GM19240 (cell line): Measurements from ENCODE around the gene TMEM163.

Experiments used
- DNase-seq: peaks from one replicate; pipeline ENCODE4 v3.0.0; 2011; ENCODE audit warnings: low spot score; ENCODE audit not compliant: insufficient read length

The TMEM163 gene

GRCh38 chr2:134693359-134694330 lies 25.2 kb downstream of the TMEM163 start:
- DNase-seq, result no peak

- DNase-seq, result no peak
Observed at GRCh38 chr2:134692499-134692898, 26.3 kb downstream of the TMEM163 start.

DNA sequence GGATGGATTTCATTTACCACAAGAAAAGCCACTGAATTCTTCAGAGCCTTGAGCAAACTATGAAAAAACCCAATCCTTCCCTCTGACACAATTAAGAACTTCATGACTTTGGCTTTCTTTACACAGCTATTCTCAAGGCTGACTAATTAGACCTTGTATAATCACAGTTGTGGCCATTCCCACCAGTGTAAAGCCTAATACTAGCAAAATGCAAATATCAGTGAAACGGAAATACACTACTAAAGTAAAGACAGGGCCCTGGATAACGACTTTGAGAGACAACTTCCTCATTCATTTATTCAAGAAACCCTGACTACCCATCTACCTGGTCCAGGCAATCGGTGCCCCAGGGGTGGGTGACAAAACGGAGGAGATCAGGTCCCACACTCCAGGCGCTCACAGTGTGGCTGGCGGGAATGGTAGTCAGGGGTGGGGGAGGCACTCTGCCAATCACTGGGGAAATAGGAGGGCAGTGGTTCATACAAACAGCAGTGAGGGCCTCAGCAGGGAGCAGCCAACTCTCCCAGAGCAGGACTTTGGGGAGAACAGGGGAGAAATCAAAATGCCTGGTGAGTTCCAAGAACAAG lies 28.1 kb downstream of the TMEM163 start:
- DNase-seq, result no peak

GRCh38 chr2:134689315-134689714 lies 29.5 kb downstream of the TMEM163 start:
- DNase-seq, result no peak

GRCh38 chr2:134685967-134686366 lies 32.8 kb downstream of the TMEM163 start:
- no peak for DNase-seq

DNA sequence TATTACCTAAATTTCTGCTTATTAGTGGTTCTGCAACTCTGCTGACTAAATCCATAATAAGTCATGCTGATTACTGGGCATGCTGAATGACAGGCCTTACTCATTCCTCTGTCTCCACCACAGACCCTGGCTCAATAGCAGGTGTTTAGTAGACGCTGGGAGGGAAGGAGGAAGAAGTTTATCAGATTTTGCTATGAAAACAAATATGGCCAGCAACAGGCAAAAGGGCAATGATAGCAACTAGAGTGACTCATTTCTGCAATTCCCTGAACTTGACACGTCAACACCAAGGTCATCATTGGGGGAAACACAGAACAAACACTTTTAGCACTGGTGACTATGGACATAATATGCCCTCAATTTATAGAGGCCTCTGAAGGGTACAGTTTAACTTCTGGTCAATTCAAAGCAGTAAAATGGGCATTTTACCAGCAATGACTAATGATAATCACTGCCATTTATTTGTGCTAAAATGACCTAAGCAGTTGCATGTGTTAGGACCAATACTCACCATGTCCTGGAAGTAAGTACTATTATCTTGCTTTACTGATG lies 35.2 kb downstream of the TMEM163 start:
- DNase-seq, result no peak

DNA sequence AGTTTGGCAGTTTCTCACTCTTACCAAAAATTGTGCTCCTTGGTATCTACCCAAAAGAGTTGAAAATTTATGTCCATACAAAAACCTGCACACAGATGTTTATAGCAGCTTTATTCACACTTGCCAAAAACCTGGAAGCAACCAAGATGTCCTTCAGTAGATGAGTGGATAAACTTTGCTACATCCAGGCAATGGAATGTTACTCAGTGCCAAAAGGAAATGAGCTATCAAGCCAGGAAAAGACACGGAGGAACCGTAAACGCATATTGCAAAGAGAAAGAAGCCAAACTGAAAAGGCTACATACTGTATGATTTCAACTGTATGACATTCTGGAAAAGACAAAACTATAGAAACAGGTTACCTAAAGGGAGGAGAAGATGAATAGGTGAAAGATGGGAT lies 36.1 kb downstream of the TMEM163 start:
- DNase-seq, result no peak

GRCh38 chr2:134681201-134681600 lies 37.6 kb downstream of the TMEM163 start:
- DNase-seq, result no peak

- no peak for DNase-seq
Observed at GRCh38 chr2:134679745-134680144, 39.1 kb downstream of the TMEM163 start.

DNA sequence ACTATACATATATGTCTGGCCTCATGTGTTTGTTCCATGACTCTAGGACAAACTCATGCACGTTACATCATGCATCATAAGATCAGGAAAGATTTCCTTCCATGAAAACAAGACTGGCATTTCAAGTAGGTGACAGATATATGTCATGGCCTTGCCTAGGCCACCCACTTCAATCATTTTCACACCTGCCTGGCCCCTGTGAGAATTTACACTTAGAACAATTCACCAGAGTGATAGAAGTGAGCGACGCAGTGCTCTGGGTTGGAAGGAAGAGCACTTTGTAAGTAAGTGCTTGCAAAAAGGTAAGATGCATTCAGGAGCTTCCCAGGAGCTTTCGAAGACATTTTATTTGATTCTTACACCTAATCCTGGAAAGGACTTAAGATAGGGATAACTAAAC lies 39.5 kb downstream of the TMEM163 start:
- no peak for DNase-seq

- DNase-seq, result no peak
Observed at GRCh38 chr2:134677856-134678756, 40.7 kb downstream of the TMEM163 start.

- DNase-seq, result no peak
Observed at GRCh38 chr2:134676960-134677359, 41.8 kb downstream of the TMEM163 start.

- DNase-seq, result no peak
Observed at GRCh38 chr2:134675314-134675713, 43.5 kb downstream of the TMEM163 start.

GRCh38 chr2:134674687-134675086 lies 44.1 kb downstream of the TMEM163 start:
- DNase-seq, result no peak

GRCh38 chr2:134671513-134671912 lies 47.3 kb downstream of the TMEM163 start:
- DNase-seq, result no peak

- DNase-seq, result no peak
Observed at GRCh38 chr2:134670955-134671354, 47.8 kb downstream of the TMEM163 start.

- DNase-seq, result no peak
Observed at GRCh38 chr2:134669731-134670669, 48.8 kb downstream of the TMEM163 start.

GRCh38 chr2:134668821-134669220 lies 50.0 kb downstream of the TMEM163 start:
- DNase-seq, result peak; percentile 23

GRCh38 chr2:134667541-134667940 lies 51.3 kb downstream of the TMEM163 start:
- DNase-seq, result no peak

DNA sequence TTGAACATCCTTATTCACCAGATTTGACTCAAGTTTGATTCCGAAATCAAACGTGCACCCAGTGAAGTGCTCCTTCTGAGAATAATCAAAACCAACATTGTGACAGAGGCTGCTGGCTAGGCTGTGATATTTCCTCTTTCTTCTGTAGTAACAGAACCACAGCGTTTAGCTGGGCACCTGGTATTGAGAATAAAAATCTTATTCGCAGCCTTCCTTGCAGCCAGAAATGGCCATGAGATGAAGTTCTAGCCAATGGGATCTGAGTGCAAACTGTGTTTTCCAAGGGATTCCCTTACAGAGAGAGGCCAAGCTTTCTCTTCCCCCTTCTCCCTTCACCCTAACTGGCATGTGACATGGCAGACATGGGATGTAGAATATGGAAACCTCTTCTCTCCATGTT lies 51.7 kb downstream of the TMEM163 start:
- no peak for DNase-seq
